Ishikawa (cell line): Measurements from ENCODE around the gene UBE3A.

Experiments
- CEBPB ChIP-seq: IDR thresholded peaks from 2 replicates; pipeline ENCODE4 v1.6.1; 2012
- CREB1 ChIP-seq: IDR thresholded peaks from 2 replicates; pipeline ENCODE4 v1.6.1; 2012; ENCODE audit warnings: low read depth
- EGR1 ChIP-seq: IDR thresholded peaks from 2 replicates; pipeline ENCODE4 v1.6.1; 2012
- EP300 ChIP-seq: IDR thresholded peaks from 2 replicates; pipeline ENCODE4 v1.6.1; 2012; ENCODE audit warnings: borderline replicate concordance
- FOXM1 ChIP-seq: IDR thresholded peaks from 2 replicates; pipeline ENCODE4 v1.6.1; 2012; ENCODE audit warnings: low read depth, borderline replicate concordance
- NFIC ChIP-seq: IDR thresholded peaks from 2 replicates; pipeline ENCODE4 v1.6.1; 2012
- RAD21 ChIP-seq: IDR thresholded peaks from 2 replicates; pipeline ENCODE4 v1.6.1; 2012; ENCODE audit warnings: low read depth
- TAF1 ChIP-seq: IDR thresholded peaks from 2 replicates; pipeline ENCODE4 v1.6.1; 2012; ENCODE audit warnings: low read depth, mild to moderate bottlenecking
- TCF12 ChIP-seq: IDR thresholded peaks from 2 replicates; pipeline ENCODE4 v1.6.1; 2012; ENCODE audit warnings: low read depth
- TEAD4 ChIP-seq: IDR thresholded peaks from 2 replicates; pipeline ENCODE4 v1.6.1; 2012
- YY1 ChIP-seq: IDR thresholded peaks from 2 replicates; pipeline ENCODE4 v1.6.1; 2012; ENCODE audit warnings: low read depth
- ZBTB7A ChIP-seq: IDR thresholded peaks from 2 replicates; pipeline ENCODE4 v1.6.1; 2012; ENCODE audit warnings: low read depth
- TF ChIP-seq, protein P1 (sequence below): IDR thresholded peaks from 2 replicates; pipeline ENCODE4 v1.6.1; 2012
- TF ChIP-seq, protein P2 (sequence below): IDR thresholded peaks from 2 replicates; pipeline ENCODE4 v1.6.1; 2012; ENCODE audit warnings: low read depth, mild to moderate bottlenecking
- TF ChIP-seq, protein P3 (sequence below): IDR thresholded peaks from 2 replicates; pipeline ENCODE4 v1.6.1; 2012

The UBE3A gene

DNA sequence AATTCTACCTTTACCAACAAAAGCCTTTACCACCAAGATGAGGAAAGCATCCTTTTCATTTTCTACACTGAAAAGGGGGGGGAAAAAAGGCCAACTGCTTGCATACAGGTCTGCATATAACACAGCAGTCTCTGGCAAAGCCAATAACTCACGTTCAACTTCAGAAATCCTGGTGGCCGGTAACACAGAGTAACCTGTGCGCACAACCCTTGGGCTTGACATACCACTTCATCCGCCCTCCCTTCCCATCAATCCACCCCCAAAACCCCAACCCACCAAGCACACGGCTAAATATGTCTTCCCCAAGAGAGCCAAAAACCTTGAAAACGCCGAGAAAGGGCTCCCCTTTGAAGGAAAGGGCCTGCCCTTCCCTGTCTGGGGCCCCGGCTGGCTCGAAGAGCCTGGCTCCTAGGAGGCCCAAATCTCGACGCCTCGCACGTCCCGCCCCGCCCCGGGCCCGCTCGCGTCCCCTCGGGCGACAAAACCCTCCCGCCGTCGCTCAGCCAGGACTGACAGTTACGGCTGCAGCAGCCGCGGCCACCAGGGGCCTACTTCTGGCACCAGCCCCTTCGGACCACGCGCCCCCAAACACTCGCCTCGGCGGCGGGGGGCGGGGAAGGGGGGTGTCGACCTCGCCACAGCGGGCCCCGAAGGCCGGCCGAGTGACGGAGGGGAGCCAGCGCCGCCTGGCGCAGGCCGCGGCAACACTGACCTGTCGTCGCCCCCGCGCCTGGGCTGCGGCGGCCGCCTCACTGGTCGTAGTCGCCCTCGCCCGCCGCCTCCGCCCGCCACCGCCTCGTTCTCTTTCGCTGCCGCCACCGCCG lies 835 bp downstream of the UBE3A start:
- TF ChIP-seq, protein P1, sequence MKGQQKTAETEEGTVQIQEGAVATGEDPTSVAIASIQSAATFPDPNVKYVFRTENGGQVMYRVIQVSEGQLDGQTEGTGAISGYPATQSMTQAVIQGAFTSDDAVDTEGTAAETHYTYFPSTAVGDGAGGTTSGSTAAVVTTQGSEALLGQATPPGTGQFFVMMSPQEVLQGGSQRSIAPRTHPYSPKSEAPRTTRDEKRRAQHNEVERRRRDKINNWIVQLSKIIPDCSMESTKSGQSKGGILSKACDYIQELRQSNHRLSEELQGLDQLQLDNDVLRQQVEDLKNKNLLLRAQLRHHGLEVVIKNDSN: no peak
- no peak for TF ChIP-seq TCF12
- TF ChIP-seq, protein P2, sequence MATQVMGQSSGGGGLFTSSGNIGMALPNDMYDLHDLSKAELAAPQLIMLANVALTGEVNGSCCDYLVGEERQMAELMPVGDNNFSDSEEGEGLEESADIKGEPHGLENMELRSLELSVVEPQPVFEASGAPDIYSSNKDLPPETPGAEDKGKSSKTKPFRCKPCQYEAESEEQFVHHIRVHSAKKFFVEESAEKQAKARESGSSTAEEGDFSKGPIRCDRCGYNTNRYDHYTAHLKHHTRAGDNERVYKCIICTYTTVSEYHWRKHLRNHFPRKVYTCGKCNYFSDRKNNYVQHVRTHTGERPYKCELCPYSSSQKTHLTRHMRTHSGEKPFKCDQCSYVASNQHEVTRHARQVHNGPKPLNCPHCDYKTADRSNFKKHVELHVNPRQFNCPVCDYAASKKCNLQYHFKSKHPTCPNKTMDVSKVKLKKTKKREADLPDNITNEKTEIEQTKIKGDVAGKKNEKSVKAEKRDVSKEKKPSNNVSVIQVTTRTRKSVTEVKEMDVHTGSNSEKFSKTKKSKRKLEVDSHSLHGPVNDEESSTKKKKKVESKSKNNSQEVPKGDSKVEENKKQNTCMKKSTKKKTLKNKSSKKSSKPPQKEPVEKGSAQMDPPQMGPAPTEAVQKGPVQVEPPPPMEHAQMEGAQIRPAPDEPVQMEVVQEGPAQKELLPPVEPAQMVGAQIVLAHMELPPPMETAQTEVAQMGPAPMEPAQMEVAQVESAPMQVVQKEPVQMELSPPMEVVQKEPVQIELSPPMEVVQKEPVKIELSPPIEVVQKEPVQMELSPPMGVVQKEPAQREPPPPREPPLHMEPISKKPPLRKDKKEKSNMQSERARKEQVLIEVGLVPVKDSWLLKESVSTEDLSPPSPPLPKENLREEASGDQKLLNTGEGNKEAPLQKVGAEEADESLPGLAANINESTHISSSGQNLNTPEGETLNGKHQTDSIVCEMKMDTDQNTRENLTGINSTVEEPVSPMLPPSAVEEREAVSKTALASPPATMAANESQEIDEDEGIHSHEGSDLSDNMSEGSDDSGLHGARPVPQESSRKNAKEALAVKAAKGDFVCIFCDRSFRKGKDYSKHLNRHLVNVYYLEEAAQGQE: no peak
- TF ChIP-seq, protein P3, sequence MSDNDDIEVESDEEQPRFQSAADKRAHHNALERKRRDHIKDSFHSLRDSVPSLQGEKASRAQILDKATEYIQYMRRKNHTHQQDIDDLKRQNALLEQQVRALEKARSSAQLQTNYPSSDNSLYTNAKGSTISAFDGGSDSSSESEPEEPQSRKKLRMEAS: peak; percentile 48
- TF ChIP-seq EGR1: no peak
- peak; percentile 36; the same call in 1 of the 2 replicates for TF ChIP-seq RAD21
- no peak for TF ChIP-seq NFIC
- no peak for TF ChIP-seq FOXM1
- no peak for TF ChIP-seq YY1
- TF ChIP-seq TEAD4: 0 out of 2 replicates have a peak, but pooled peaks have one; percentile 3
- TF ChIP-seq ZBTB7A: 0 out of 2 replicates have a peak, but pooled peaks have one; percentile 30
- TF ChIP-seq CREB1: no peak
- TF ChIP-seq TAF1: no peak
- TF ChIP-seq CEBPB: no peak
- TF ChIP-seq EP300: no peak

DNA sequence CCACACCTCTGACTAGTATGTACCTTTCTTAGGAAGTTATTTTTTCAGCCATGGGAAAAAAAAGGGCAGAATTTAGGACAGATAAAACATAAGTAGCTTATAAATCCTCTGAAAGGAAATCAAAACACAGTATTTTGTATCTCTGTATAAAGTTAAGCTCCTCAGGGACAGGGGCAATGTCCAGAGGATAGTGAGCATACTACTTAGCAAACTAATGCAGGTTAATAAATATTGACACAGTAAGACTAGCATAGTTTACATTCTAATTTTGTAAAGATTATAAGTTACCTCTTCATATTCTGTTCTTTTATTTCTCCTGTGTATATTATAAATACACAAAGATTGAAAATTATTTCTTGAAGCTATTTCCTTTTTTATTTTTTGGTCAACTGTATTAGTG lies 2.1 kb downstream of the UBE3A start:
- TF ChIP-seq EP300: no peak
- TF ChIP-seq TAF1: no peak
- no peak for TF ChIP-seq YY1
- TF ChIP-seq, protein P1: no peak
- TF ChIP-seq EGR1: no peak
- TF ChIP-seq, protein P2: no peak
- TF ChIP-seq, protein P3: no peak
- TF ChIP-seq NFIC: no peak
- TF ChIP-seq FOXM1: no peak
- TF ChIP-seq TEAD4: no peak
- no peak for TF ChIP-seq TCF12
- TF ChIP-seq CEBPB: no peak
- no peak for TF ChIP-seq ZBTB7A
- TF ChIP-seq RAD21: no peak
- TF ChIP-seq CREB1: no peak

DNA sequence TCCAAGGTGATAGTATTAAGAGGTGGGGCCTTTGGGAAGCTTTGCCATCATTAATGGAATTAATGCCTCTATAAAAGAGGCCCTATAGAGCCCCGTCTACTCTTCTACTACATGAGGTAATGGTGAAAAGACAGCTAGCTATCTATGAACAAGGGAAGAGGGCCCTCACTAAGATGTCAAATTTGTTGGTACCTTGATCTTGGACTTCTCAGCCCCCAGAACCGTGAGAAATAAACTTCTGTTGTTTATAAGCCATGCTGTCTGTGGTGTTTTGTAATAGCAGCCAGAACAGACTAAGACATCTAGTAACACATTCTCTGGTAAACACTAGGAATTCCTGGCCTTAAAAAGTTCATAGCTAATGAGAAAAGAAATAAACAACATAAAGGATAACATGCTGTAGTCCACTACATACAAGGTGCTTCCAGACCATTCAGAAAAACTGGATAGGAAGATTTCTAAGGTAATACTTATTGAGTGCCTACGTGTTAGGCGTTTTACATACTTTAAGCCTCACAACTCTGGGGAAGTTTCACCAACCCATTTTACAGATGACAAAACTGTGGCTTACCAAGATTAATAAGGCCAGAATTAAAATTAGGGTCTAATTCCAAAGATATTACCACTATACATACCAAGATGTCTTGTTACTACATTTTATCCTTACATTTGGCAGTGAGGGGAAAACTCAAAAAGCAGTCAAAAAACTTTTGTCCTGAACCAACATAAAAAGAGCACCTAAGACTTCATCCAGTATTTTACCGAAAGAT lies 3.2 kb downstream of the UBE3A start:
- no peak for TF ChIP-seq EP300
- TF ChIP-seq ZBTB7A: no peak
- TF ChIP-seq, protein P2: no peak
- no peak for TF ChIP-seq CREB1
- no peak for TF ChIP-seq EGR1
- TF ChIP-seq TEAD4: no peak
- no peak for TF ChIP-seq YY1
- TF ChIP-seq, protein P3: no peak
- TF ChIP-seq RAD21: no peak
- TF ChIP-seq CEBPB: no peak
- no peak for TF ChIP-seq TCF12
- TF ChIP-seq TAF1: no peak
- TF ChIP-seq FOXM1: no peak
- no peak for TF ChIP-seq NFIC
- TF ChIP-seq, protein P1: no peak
